K562 (cell line): Measurements from ENCODE around the gene FAM53A. TPM values are rescaled to one million over a fixed set of nuclear protein-coding genes. Genes with fewer than 3 reads are reported as not detected.
A peak's percentile ranks its signal among the peaks of the same experiment; 100 is the strongest.

Experiments
- ATAC-seq: fragments of 200-7000 bp; cut with Tn5 transposase; 3 replicates; pipeline ENCODE4 v1.9.1; 2020; ENCODE audit warnings: moderate library complexity
- BruUV-seq: library from RNA; stranded (reverse); fragments of 400-500 nt; replicated peaks from 2 replicates; lab custom pipeline; 2021; lab: Mats Ljungman, UMichigan
- CTCF ChIA-PET: fragments of 300-600 bp; formaldehyde crosslinking; extraction: SDS; loops from one replicate; lab custom pipeline; 2021; ENCODE audit warnings: low intra/inter-chr PET ratio; lab: Yijun Ruan, JAX
- POLR2A ChIA-PET: fragments of 300-600, 350-650 bp; sonication (Branson Sonifier 250); formaldehyde crosslinking; extraction: SDS; loops from one replicate; lab custom pipeline; 2021; ENCODE audit warnings: antibody characterized with exemption, inconsistent platforms; lab: Yijun Ruan, JAX
- DNase-seq, 4 experiments: peaks; one replicate each; pipeline versions ENCODE4 v3.0.0 to v3.0.0-alpha.2; 2011 to 2018; ENCODE audit warnings: low spot score in 3 of 4, mixed read lengths in 3 of 4; ENCODE audit errors: extremely low read depth in 1 of 4
- FAIRE-seq: peaks from 2 replicates; lab custom pipeline; 2011; peaks lifted over from hg19 to GRCh38; lab: Jason Lieb, UNC
- H2AFZ ChIP-seq: 2 replicates; pipeline ENCODE4 v1.6.0; 2011; ENCODE audit warnings: low read depth, low read length, control low read depth, inconsistent platforms
- H3K27ac ChIP-seq: fragments of 200-600 bp; 3 replicates; pipeline ENCODE4 v1.8.0; 2011; ENCODE audit warnings: low read depth, mild to moderate bottlenecking, control low read depth, inconsistent platforms, low read length, moderate library complexity, mixed read lengths; ENCODE audit errors: extremely low read depth
- H3K27me3 ChIP-seq, 2 experiments: fragments of 300-600 bp in 1 of 2; 2 replicates in 1 of 2; 3 replicates in 1 of 2; pipeline versions ENCODE4 v1.6.0 to v1.8.0; 2011; ENCODE audit warnings: inconsistent platforms in 2 of 2, low read length in 2 of 2, mild to moderate bottlenecking in 1 of 2, mixed read lengths in 1 of 2, moderate library complexity in 1 of 2; ENCODE audit not compliant: control insufficient read depth in 2 of 2, insufficient read depth in 2 of 2
- H3K36me3 ChIP-seq: fragments of 300-600 bp; 3 replicates; pipeline ENCODE4 v1.8.0; 2011; ENCODE audit warnings: mild to moderate bottlenecking, low read length, inconsistent platforms; ENCODE audit not compliant: control insufficient read depth, insufficient read depth
- H3K4me1 ChIP-seq, 2 experiments: fragments of 200-600 bp in 1 of 2; replicated peaks in 1 of 2; 2 replicates in 1 of 2; 3 replicates in 1 of 2; pipeline versions ENCODE4 v1.5.1 to v1.8.0; 2011; ENCODE audit warnings: inconsistent platforms in 2 of 2, low read length in 2 of 2, mild to moderate bottlenecking in 1 of 2, mixed read lengths in 1 of 2, moderate library complexity in 1 of 2; ENCODE audit not compliant: control insufficient read depth in 2 of 2, insufficient read depth in 2 of 2
- H3K4me2 ChIP-seq: 2 replicates; pipeline ENCODE4 v1.6.1; 2011; ENCODE audit warnings: low read length, control low read depth, inconsistent platforms, mixed read lengths; ENCODE audit not compliant: insufficient read depth
- H3K4me3 ChIP-seq: fragments of 200-600 bp; sonication (generic), shearing (Covaris generic); 2 replicates; pipeline ENCODE4 v1.5.1; 2016; ENCODE audit warnings: control low read depth, inconsistent platforms
- H3K79me2 ChIP-seq: fragments of 200-600 bp; 3 replicates; pipeline ENCODE4 v1.8.0; 2011; ENCODE audit warnings: low read length, inconsistent platforms; ENCODE audit not compliant: control insufficient read depth, insufficient read depth
- H3K9ac ChIP-seq, 2 experiments: 2 replicates each; pipeline versions ENCODE4 v1.6.0 to v1.6.1; 2011; ENCODE audit warnings: low read depth in 2 of 2, low read length in 2 of 2, control low read depth in 1 of 2, inconsistent platforms in 1 of 2, mild to moderate bottlenecking in 1 of 2, mixed read lengths in 1 of 2; ENCODE audit not compliant: insufficient read depth in 1 of 2
- H3K9me1 ChIP-seq: one replicate; pipeline ENCODE4 v1.6.0; 2011; ENCODE audit warnings: inconsistent platforms, mild to moderate bottlenecking, low read length, moderate library complexity; ENCODE audit not compliant: control insufficient read depth, insufficient read depth
- H3K9me3 ChIP-seq: replicated peaks from 2 replicates; pipeline ENCODE4 v1.5.1; 2011; ENCODE audit warnings: low read depth, low read length, inconsistent platforms; ENCODE audit not compliant: control insufficient read depth, insufficient read depth
- H4K20me1 ChIP-seq: replicated peaks from 2 replicates; pipeline ENCODE4 v1.6.1; 2011; ENCODE audit warnings: low read length, inconsistent platforms, mixed read lengths; ENCODE audit not compliant: control insufficient read depth, insufficient read depth
- MYBL2 ChIP-seq, 2 experiments: fragments of 450-650 bp in 1 of 2; sonication (generic) in 1 of 2; formaldehyde crosslinking in 1 of 2; IDR thresholded peaks; 2 replicates each; pipeline versions ENCODE4 v1.6.1 to v1.8.1; 2017 to 2022; ENCODE audit warnings: borderline replicate concordance in 1 of 2, inconsistent platforms in 1 of 2, low read depth in 1 of 2, mild to moderate bottlenecking in 1 of 2, missing genetic modification reagents in 1 of 2, moderate library complexity in 1 of 2
- POLR2G ChIP-seq: fragments of 200-400 bp; formaldehyde crosslinking; IDR thresholded peaks from 2 replicates; pipeline ENCODE4 v1.6.1; 2017; ENCODE audit warnings: low read depth, mild to moderate bottlenecking, antibody characterized with exemption, low read length, moderate library complexity
- RBFOX2 ChIP-seq: fragments of 200-400 bp; formaldehyde crosslinking; IDR thresholded peaks from 2 replicates; pipeline ENCODE4 v1.6.1; 2017; ENCODE audit warnings: low read depth, mild to moderate bottlenecking, low read length, moderate library complexity
- RBM22 ChIP-seq: fragments of 200-400 bp; formaldehyde crosslinking; IDR thresholded peaks from 2 replicates; pipeline ENCODE4 v1.6.1; 2018; ENCODE audit warnings: low read length, low read depth; ENCODE audit not compliant: poor library complexity, severe bottlenecking
- WGBS: fragments of 100-300 bp; shearing (Covaris generic); methylation state at CpG from one replicate; pipeline ENCODE4 v1.1.6; 2016; ENCODE audit warnings: low coverage, mixed read lengths; ENCODE audit not compliant: insufficient coverage; ENCODE audit errors: missing lambda C conversion rate; 5-methylcytosine and 5-hydroxymethylcytosine counted together
- in situ Hi-C: fragments of 300-500 bp; cut with MboI; formaldehyde crosslinking; loops from 4 replicates; pipeline ENCODE4 v1.15.0; 2018; ENCODE audit warnings: inconsistent platforms, mixed read lengths
- intact Hi-C: fragments of 100-400 bp; cut with micrococcal nuclease; formaldehyde crosslinking; loops from 2 replicates; pipeline ENCODE4 v1.14.2; 2022
- polyA plus RNA-seq, 8 experiments: library from polyadenylated mRNA; depleted of rRNA in 4 of 8; stranded (reverse) in 5 of 8; unstranded in 3 of 8; fragments of >200 nt; fragmentation: Nextera tagmentation in 2 of 8; fragmentation: Illumina TruSeq in 1 of 8; extraction: Ambion mirVana in 2 of 8; extraction: Trizol in 1 of 8; gene quantifications; 2 replicates each; pipeline versions ENCODE4 v1.2.1 to v1.2.3, GENCODE V29; 2011 to 2014; ENCODE audit warnings: inconsistent platforms in 1 of 8, missing spikeins in 1 of 8
- total RNA-seq, 7 experiments: library from RNA; depleted of rRNA in 6 of 7; stranded (reverse); fragments of >200 nt in 6 of 7; fragmentation: Illumina TruSeq in 2 of 7; extraction: Trizol in 2 of 7; gene quantifications; 2 replicates each; pipeline versions ENCODE4 v1.2.1 to v1.2.3, GENCODE V29; 2011 to 2021; ENCODE audit warnings: low replicate concordance in 1 of 7
- TF ChIP-seq, protein P1 (sequence below), 3 experiments: fragments of 200-800 bp in 1 of 3; fragments of 250-450 bp in 1 of 3; fragments of 450-650 bp in 1 of 3; sonication (Bioruptor Pico) in 1 of 3; sonication (Bioruptor generic) in 1 of 3; formaldehyde crosslinking in 1 of 3; IDR thresholded peaks; 2 replicates each; pipeline versions ENCODE4 v1.6.1 to v1.8.0; 2016 to 2022; ENCODE audit warnings: mild to moderate bottlenecking in 2 of 3, missing genetic modification characterization in 2 of 3, missing compliant biosample characterization in 1 of 3, moderate library complexity in 1 of 3
- TF ChIP-seq, protein P2 (sequence below): sonication (generic); formaldehyde crosslinking; IDR thresholded peaks from 2 replicates; pipeline ENCODE4 v1.9.0; 2022; ENCODE audit warnings: mild to moderate bottlenecking, missing genetic modification reagents

The FAM53A gene
- total and polyA plus RNA-seq, 9 of the 15 experiments (the other 6 are each of a cell fraction or from before 2014, with no cell fraction given): 0.53 to 2.7 (median 1.4) TPM; not detected in 2

GRCh38 chr4:1727117-1728031 lies 43.3 kb upstream of the FAM53A start:
- no peak for FAIRE-seq

More at GRCh38 chr4:1727117-1728031, 43.3 kb upstream of the FAM53A start:
- in situ Hi-C loops: no loop called here
- TF ChIP-seq RBFOX2: peak; percentile 61
- TF ChIP-seq MYBL2 (IDR thresholded peaks at IDR 0.05; ENCODE audit: low read depth): no peak
- TF ChIP-seq MYBL2 (CRISPR knock-in tag; IDR thresholded peaks at IDR 0.05; ENCODE audit: borderline replicate concordance): no peak
- TF ChIP-seq, protein P1, sequence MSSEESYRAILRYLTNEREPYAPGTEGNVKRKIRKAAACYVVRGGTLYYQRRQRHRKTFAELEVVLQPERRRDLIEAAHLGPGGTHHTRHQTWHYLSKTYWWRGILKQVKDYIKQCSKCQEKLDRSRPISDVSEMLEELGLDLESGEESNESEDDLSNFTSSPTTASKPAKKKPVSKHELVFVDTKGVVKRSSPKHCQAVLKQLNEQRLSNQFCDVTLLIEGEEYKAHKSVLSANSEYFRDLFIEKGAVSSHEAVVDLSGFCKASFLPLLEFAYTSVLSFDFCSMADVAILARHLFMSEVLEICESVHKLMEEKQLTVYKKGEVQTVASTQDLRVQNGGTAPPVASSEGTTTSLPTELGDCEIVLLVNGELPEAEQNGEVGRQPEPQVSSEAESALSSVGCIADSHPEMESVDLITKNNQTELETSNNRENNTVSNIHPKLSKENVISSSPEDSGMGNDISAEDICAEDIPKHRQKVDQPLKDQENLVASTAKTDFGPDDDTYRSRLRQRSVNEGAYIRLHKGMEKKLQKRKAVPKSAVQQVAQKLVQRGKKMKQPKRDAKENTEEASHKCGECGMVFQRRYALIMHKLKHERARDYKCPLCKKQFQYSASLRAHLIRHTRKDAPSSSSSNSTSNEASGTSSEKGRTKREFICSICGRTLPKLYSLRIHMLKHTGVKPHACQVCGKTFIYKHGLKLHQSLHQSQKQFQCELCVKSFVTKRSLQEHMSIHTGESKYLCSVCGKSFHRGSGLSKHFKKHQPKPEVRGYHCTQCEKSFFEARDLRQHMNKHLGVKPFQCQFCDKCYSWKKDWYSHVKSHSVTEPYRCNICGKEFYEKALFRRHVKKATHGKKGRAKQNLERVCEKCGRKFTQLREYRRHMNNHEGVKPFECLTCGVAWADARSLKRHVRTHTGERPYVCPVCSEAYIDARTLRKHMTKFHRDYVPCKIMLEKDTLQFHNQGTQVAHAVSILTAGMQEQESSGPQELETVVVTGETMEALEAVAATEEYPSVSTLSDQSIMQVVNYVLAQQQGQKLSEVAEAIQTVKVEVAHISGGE (CRISPR knock-in tag; IDR thresholded peaks at IDR 0.05): 0 out of 6 replicates have a peak, but pooled peaks of 1 of the 3 experiments have one; percentile 22
- no peak for TF ChIP-seq RBM22
- peak; percentile 57 for TF ChIP-seq POLR2G
- TF ChIP-seq, protein P2, sequence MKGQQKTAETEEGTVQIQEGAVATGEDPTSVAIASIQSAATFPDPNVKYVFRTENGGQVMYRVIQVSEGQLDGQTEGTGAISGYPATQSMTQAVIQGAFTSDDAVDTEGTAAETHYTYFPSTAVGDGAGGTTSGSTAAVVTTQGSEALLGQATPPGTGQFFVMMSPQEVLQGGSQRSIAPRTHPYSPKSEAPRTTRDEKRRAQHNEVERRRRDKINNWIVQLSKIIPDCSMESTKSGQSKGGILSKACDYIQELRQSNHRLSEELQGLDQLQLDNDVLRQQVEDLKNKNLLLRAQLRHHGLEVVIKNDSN (CRISPR knock-in tag): peak; percentile 44
- ChIA-PET CTCF (interaction anchor here (0.8 to 2.9 kb wide), 5 partner anchors 34 to 372 kb away, joined by 3 to 20 read pairs (median 3); no protein-coding TSS in a partner anchor), POLR2A (interaction anchor here (0.5 to 0.9 kb wide), 4 partner anchors 16 to 1097 kb away, joined by 3 to 4 read pairs (median 3); partner anchors contain the start of gene SLBP)
- no peak overlapping the region for H3K4me2 ChIP-seq
- ATAC-seq: no peak
- H3K9me3 ChIP-seq: no peaks in the 10 kb centered on the region
- H3K9me1 ChIP-seq: no peaks in the 10 kb centered on the region
- H2AFZ ChIP-seq: no peak overlapping the region
- peaks cover 94% of the 10 kb centered on the region for H3K36me3 ChIP-seq
- DNase-seq: no peak
- intact Hi-C loops: loop anchor here (2.0 to 10.0 kb wide), 2 partner anchors 65 to 373 kb away; no protein-coding TSS in a partner anchor
- H3K4me3 ChIP-seq: no peak overlapping the region
- 84% methylated on average over 18 of the region's 18 CpGs for WGBS
- peaks cover 8 to 40% of the 10 kb centered on the region in 2 experiments; a peak in 4 of 5 replicates for H3K4me1 ChIP-seq
- no peaks in the 10 kb centered on the region for H3K27me3 ChIP-seq
- H3K27ac ChIP-seq: no peak overlapping the region; the same call in 2 of the 3 replicates
- H3K79me2 ChIP-seq: peaks cover 79% of the 10 kb centered on the region
- H3K9ac ChIP-seq: peak overlapping the region in 1 of 2 experiments; percentile 74; a peak in 2 of 4 replicates
- peaks cover 18% of the 10 kb centered on the region for H4K20me1 ChIP-seq
- BruUV-seq: no TSS peak
